ENCODE results near the gene PRR5L.

DNA sequence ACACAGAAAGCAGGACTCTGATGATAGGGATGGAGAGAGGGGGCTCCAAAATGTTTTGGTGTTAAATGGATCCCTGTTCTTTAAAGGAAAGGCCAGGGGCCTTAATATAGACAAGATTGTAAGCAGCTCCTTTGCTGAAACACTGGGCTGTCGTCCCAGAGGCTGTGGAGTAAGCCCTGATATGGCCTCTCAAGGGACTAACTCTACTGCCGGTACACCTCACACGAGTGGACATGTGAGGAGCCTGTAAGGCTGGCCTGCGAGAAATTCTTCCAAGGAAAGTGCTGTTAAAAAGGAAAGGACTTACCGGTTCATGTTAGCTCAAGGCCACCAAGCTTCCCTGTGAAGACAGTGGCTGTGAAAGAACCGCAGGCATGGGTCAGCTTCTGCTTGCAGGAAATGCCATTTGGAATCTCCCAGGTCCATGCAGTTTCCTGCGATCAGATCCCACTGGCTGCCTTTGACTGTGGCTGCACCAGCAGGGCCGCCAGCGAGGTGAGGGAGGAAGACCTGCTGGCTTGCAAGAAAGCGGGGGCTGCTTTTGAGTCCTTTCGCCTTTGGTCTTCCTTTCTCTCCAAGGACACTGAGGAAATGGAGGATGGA is 106.6 kb downstream of the PRR5L start:
- no peak for TF ChIP-seq YY1 (tag by site-specific recombination; IDR thresholded peaks at IDR 0.05)
- TF ChIP-seq, protein P1, sequence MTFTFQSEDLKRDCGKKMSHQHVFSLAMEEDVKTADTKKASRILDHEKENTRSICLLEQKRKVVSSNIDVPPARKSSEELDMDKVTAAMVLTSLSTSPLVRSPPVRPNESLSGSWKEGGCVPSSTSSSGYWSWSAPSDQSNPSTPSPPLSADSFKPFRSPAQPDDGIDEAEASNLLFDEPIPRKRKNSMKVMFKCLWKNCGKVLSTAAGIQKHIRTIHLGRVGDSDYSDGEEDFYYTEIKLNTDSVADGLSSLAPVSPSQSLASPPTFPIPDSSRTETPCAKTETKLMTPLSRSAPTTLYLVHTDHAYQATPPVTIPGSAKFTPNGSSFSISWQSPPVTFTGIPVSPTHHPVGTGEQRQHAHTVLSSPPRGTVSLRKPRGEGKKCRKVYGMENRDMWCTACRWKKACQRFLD (tag by site-specific recombination; IDR thresholded peaks at IDR 0.05) = no peak
- TF ChIP-seq ZNF132 (tag by site-specific recombination; IDR thresholded peaks at IDR 0.05; ENCODE audit: borderline replicate concordance) = no peak
- TF ChIP-seq, protein P2, sequence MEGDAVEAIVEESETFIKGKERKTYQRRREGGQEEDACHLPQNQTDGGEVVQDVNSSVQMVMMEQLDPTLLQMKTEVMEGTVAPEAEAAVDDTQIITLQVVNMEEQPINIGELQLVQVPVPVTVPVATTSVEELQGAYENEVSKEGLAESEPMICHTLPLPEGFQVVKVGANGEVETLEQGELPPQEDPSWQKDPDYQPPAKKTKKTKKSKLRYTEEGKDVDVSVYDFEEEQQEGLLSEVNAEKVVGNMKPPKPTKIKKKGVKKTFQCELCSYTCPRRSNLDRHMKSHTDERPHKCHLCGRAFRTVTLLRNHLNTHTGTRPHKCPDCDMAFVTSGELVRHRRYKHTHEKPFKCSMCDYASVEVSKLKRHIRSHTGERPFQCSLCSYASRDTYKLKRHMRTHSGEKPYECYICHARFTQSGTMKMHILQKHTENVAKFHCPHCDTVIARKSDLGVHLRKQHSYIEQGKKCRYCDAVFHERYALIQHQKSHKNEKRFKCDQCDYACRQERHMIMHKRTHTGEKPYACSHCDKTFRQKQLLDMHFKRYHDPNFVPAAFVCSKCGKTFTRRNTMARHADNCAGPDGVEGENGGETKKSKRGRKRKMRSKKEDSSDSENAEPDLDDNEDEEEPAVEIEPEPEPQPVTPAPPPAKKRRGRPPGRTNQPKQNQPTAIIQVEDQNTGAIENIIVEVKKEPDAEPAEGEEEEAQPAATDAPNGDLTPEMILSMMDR (tag by site-specific recombination; IDR thresholded peaks at IDR 0.05) = no peak
- TF ChIP-seq GLIS2 (tag by site-specific recombination; IDR thresholded peaks at IDR 0.05) = no peak

Measured in HEK293 (cell line).